ENCODE results near the gene FASN. TPM values are rescaled to one million over a fixed set of nuclear protein-coding genes. Genes with fewer than 3 reads are reported as not detected.

FASN gene
- total and polyA plus RNA-seq, 2 of the 13 experiments (the other 11 are each of a cell fraction or from before 2014, with no cell fraction given) = 51.7 to 101 TPM

GRCh38 chr17:82097184-82097918 is 685 bp downstream of the FASN start (continued):
- TF ChIP-seq, protein P1, sequence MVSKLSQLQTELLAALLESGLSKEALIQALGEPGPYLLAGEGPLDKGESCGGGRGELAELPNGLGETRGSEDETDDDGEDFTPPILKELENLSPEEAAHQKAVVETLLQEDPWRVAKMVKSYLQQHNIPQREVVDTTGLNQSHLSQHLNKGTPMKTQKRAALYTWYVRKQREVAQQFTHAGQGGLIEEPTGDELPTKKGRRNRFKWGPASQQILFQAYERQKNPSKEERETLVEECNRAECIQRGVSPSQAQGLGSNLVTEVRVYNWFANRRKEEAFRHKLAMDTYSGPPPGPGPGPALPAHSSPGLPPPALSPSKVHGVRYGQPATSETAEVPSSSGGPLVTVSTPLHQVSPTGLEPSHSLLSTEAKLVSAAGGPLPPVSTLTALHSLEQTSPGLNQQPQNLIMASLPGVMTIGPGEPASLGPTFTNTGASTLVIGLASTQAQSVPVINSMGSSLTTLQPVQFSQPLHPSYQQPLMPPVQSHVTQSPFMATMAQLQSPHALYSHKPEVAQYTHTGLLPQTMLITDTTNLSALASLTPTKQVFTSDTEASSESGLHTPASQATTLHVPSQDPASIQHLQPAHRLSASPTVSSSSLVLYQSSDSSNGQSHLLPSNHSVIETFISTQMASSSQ (IDR thresholded peaks at IDR 0.05; ENCODE audit: low read depth) = no peak
- TF ChIP-seq, protein P1 (CRISPR knock-in tag; IDR thresholded peaks at IDR 0.05; ENCODE audit: borderline replicate concordance) = peak; percentile 42; the same call in 1 of the 2 replicates
- TF ChIP-seq, protein P2, sequence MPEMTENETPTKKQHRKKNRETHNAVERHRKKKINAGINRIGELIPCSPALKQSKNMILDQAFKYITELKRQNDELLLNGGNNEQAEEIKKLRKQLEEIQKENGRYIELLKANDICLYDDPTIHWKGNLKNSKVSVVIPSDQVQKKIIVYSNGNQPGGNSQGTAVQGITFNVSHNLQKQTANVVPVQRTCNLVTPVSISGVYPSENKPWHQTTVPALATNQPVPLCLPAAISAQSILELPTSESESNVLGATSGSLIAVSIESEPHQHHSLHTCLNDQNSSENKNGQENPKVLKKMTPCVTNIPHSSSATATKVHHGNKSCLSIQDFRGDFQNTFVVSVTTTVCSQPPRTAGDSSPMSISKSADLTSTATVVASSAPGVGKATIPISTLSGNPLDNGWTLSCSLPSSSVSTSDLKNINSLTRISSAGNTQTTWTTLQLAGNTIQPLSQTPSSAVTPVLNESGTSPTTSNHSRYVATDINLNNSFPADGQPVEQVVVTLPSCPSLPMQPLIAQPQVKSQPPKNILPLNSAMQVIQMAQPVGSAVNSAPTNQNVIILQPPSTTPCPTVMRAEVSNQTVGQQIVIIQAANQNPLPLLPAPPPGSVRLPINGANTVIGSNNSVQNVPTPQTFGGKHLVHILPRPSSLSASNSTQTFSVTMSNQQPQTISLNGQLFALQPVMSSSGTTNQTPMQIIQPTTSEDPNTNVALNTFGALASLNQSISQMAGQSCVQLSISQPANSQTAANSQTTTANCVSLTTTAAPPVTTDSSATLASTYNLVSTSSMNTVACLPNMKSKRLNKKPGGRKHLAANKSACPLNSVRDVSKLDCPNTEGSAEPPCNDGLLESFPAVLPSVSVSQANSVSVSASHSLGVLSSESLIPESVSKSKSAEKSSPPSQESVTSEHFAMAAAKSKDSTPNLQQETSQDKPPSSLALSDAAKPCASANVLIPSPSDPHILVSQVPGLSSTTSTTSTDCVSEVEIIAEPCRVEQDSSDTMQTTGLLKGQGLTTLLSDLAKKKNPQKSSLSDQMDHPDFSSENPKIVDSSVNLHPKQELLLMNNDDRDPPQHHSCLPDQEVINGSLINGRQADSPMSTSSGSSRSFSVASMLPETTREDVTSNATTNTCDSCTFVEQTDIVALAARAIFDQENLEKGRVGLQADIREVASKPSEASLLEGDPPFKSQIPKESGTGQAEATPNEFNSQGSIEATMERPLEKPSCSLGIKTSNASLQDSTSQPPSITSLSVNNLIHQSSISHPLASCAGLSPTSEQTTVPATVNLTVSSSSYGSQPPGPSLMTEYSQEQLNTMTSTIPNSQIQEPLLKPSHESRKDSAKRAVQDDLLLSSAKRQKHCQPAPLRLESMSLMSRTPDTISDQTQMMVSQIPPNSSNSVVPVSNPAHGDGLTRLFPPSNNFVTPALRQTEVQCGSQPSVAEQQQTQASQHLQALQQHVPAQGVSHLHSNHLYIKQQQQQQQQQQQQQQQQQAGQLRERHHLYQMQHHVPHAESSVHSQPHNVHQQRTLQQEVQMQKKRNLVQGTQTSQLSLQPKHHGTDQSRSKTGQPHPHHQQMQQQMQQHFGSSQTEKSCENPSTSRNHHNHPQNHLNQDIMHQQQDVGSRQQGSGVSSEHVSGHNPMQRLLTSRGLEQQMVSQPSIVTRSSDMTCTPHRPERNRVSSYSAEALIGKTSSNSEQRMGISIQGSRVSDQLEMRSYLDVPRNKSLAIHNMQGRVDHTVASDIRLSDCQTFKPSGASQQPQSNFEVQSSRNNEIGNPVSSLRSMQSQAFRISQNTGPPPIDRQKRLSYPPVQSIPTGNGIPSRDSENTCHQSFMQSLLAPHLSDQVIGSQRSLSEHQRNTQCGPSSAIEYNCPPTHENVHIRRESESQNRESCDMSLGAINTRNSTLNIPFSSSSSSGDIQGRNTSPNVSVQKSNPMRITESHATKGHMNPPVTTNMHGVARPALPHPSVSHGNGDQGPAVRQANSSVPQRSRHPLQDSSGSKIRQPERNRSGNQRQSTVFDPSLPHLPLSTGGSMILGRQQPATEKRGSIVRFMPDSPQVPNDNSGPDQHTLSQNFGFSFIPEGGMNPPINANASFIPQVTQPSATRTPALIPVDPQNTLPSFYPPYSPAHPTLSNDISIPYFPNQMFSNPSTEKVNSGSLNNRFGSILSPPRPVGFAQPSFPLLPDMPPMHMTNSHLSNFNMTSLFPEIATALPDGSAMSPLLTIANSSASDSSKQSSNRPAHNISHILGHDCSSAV (CRISPR knock-in tag; IDR thresholded peaks at IDR 0.05; ENCODE audit: borderline replicate concordance) = no peak
- TF ChIP-seq ZNF687 (CRISPR knock-in tag; IDR thresholded peaks at IDR 0.05) = peak; percentile 74
- no peak for TF ChIP-seq NFE2L2 (IDR thresholded peaks at IDR 0.05; ENCODE audit: low read length)
- TF ChIP-seq, protein P3, sequence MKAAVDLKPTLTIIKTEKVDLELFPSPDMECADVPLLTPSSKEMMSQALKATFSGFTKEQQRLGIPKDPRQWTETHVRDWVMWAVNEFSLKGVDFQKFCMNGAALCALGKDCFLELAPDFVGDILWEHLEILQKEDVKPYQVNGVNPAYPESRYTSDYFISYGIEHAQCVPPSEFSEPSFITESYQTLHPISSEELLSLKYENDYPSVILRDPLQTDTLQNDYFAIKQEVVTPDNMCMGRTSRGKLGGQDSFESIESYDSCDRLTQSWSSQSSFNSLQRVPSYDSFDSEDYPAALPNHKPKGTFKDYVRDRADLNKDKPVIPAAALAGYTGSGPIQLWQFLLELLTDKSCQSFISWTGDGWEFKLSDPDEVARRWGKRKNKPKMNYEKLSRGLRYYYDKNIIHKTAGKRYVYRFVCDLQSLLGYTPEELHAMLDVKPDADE (CRISPR knock-in tag; IDR thresholded peaks at IDR 0.05) = no peak
- no peak for TF ChIP-seq ZNF3 (CRISPR knock-in tag; IDR thresholded peaks at IDR 0.05)
- no peak for TF ChIP-seq IRF2 (CRISPR knock-in tag; IDR thresholded peaks at IDR 0.05)

All from HepG2 (cell line).